Measurements from ENCODE around the gene AVEN.

AVEN gene

DNA sequence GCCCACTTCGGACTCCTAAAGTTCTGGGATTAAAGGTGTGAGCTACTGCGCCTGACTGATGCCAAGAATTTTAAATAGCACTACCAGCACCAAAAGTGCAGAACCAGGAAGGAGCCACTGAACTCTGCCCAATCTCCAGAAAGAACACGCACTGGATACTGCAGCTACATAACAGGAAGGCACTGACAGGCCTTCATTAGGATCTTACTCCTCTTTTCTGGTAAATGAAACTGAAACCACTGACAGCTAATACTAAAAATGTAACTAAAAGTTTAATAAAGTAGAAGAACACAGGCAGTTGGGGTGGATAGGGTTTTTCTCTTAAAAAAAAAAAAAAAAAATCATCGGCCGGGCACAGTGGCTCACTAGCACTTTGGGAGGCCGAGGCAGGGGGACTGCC lies 144.8 kb downstream of the AVEN start:
- in situ Hi-C loops (cut with HindIII; ENCODE audit: low sequenced_read_pairs): no loop called here
- TF ChIP-seq, protein P1, sequence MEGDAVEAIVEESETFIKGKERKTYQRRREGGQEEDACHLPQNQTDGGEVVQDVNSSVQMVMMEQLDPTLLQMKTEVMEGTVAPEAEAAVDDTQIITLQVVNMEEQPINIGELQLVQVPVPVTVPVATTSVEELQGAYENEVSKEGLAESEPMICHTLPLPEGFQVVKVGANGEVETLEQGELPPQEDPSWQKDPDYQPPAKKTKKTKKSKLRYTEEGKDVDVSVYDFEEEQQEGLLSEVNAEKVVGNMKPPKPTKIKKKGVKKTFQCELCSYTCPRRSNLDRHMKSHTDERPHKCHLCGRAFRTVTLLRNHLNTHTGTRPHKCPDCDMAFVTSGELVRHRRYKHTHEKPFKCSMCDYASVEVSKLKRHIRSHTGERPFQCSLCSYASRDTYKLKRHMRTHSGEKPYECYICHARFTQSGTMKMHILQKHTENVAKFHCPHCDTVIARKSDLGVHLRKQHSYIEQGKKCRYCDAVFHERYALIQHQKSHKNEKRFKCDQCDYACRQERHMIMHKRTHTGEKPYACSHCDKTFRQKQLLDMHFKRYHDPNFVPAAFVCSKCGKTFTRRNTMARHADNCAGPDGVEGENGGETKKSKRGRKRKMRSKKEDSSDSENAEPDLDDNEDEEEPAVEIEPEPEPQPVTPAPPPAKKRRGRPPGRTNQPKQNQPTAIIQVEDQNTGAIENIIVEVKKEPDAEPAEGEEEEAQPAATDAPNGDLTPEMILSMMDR (IDR thresholded peaks at IDR 0.05; ENCODE audit: low read depth, low read length): no peak
- DNase-seq (ENCODE audit: low read depth, low spot score): no peak
- H3K4me3 ChIP-seq (ENCODE audit: low read depth, low read length): no peak overlapping the region

DNA sequence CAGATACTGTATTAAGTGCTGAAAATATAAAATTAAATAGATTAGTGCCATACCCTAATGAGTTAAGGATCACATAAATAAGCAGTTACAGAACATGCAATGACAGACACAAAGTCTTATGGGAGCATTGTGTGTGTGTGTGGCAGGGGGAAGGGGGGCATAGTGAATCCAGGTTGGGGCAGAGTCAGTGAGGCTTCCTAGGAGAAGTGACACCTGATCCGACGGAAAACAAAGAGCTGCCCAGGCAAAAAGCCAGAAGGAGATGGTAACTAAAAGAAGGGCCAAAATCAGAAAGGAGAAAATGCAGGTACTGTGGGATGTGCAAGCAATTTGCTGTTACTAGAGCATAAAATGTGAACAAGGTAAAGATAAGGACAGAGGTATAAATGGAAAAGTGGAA lies 150.8 kb downstream of the AVEN start:
- H3K4me3 ChIP-seq (ENCODE audit: low read depth, low read length): no peak overlapping the region
- TF ChIP-seq, protein P1 (IDR thresholded peaks at IDR 0.05; ENCODE audit: low read depth, low read length): no peak
- DNase-seq (ENCODE audit: low read depth, low spot score): no peak
- in situ Hi-C loops (cut with HindIII; ENCODE audit: low sequenced_read_pairs): no loop called here

DNA sequence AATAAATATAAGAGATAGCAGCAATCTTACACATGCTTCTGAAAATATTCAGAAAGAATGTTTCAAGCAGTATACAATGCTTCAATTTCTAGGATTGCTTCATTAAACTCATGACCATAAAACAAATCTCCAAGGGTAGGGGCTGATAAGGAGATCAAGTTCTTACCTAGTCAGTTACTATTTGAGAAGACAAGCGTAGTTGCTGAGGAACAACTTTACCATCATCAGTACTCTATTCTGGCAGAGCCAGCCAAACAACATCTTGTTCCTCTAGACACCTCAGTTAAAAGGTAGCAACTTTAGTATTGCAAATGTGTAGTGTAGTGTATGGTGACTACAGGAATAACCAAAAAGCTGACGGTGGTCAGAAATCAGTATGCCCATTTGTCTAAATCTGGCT lies 156.1 kb downstream of the AVEN start:
- TF ChIP-seq, protein P1 (IDR thresholded peaks at IDR 0.05; ENCODE audit: low read depth, low read length): no peak
- no peak overlapping the region for H3K4me3 ChIP-seq (ENCODE audit: low read depth, low read length)
- no peak for DNase-seq (ENCODE audit: low read depth, low spot score)
- in situ Hi-C loops (cut with HindIII; ENCODE audit: low sequenced_read_pairs): no loop called here

DNA sequence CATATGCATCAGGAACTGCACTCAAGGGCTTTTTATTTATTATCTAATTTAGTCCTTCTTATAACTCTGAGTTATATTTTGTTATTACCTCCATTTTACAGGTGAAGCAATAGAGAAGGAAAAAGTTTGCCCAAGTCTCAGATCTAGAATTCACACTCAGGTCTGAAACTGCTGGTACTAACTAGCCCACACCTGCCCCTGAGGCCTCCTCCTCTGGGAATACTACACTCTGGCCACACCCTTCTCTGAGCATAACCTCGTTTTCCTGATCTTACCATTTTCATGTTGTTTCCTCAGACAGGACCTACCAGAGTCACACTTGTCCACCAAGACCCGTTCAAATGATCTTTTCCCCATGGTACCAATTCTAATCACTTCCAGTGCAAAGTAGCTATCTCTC lies 164.8 kb downstream of the AVEN start:
- TF ChIP-seq, protein P1 (IDR thresholded peaks at IDR 0.05; ENCODE audit: low read depth, low read length): no peak
- H3K4me3 ChIP-seq (ENCODE audit: low read depth, low read length): no peak overlapping the region
- in situ Hi-C loops (cut with HindIII; ENCODE audit: low sequenced_read_pairs): no loop called here
- no peak for DNase-seq (ENCODE audit: low read depth, low spot score)

DNA sequence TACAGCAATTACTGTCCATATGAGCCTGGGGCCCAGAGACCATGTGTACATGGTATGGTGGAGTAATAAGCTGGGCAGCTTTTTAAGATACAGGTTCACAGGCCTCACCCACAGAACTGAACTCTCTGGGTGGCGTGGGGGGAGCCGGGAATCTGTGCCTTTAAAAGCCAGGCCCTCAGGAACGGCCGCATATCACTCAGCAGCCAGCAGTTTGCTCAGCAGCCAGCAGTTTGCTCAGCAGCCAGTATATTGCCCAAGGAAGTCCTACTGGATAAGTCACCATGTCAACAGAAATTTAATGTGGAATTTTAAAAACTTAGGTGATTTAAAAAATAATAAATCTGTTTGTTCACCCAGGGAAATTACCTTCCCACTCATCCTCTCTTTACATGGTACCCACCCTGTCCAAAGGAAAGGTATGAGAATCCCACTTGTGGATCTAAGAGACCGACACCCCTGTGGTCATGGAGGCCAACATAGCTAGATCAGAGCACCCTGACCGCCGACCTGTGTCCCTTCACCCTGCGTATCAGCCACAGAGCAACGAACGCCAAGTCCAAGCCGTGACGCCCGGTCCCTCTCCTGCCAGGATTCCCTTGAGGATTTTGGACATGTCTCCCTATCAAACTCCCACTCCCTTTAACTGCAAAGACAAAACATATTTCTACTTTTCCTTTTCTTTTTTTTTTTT lies 166.4 kb downstream of the AVEN start:
- TF ChIP-seq, protein P1 (IDR thresholded peaks at IDR 0.05; ENCODE audit: low read depth, low read length): no peak
- in situ Hi-C loops (cut with HindIII; ENCODE audit: low sequenced_read_pairs): no loop called here
- no peak overlapping the region for H3K4me3 ChIP-seq (ENCODE audit: low read depth, low read length)
- DNase-seq (ENCODE audit: low read depth, low spot score): no peak

DNA sequence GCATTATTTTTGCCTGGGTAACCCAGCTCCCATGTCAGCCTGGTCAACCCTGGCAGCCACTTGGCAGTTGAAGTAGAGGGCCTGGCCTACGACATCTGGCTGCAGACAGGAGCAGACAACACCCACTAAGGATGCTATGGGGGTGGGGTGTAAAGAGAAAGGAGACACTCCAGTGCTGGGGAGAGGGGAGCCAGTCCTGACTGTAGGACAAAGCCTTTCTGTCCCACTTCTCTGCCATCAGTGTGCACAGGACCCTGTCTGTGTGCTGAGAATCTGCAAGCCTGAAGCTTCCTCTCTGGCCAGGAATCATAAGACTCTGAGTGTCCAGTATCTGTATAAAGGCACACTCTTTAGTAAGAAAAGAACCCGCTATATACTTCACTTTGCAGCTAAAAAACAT lies 167.0 kb downstream of the AVEN start:
- DNase-seq (ENCODE audit: low read depth, low spot score): no peak
- no peak overlapping the region for H3K4me3 ChIP-seq (ENCODE audit: low read depth, low read length)
- in situ Hi-C loops (cut with HindIII; ENCODE audit: low sequenced_read_pairs): no loop called here
- TF ChIP-seq, protein P1 (IDR thresholded peaks at IDR 0.05; ENCODE audit: low read depth, low read length): no peak

Data from astrocyte of the spinal cord (primary cell).